Urinary bladder (tissue), 4 donors: ENCODE data around the gene LRRC2. TPM values are rescaled to one million over a fixed set of nuclear protein-coding genes. Genes with fewer than 3 reads are reported as not detected.
A peak's percentile ranks its signal among the peaks of the same experiment; 100 is the strongest.
"Not testable (repeated sequence)": the region's sequence is repeated elsewhere in the genome, so short reads cannot be mapped to it uniquely, and the experiment has no call there.

Experiments
- DNase-seq: peaks from one replicate; pipeline ENCODE4 v3.0.0-alpha.2; 2015; ENCODE audit errors: extremely low spot score
- H3K27ac ChIP-seq: one replicate; pipeline ENCODE4 v1.5.1; 2013; ENCODE audit warnings: low read depth, mild to moderate bottlenecking, moderate library complexity
- H3K36me3 ChIP-seq: one replicate; pipeline ENCODE4 v1.6.1; 2013; ENCODE audit warnings: mild to moderate bottlenecking, moderate library complexity; ENCODE audit not compliant: insufficient read depth
- H3K4me1 ChIP-seq: one replicate; pipeline ENCODE4 v1.6.1; 2013; ENCODE audit warnings: mild to moderate bottlenecking, moderate library complexity; ENCODE audit not compliant: insufficient read depth
- H3K4me3 ChIP-seq: one replicate; pipeline ENCODE4 v1.5.1; 2013; ENCODE audit warnings: low read depth, low read length
- WGBS: extraction: QIAGEN DNeasy Blood & Tissue Kit; methylation state at CpG from one replicate; pipeline ENCODE4 v1.1.7; 2013; 5-methylcytosine and 5-hydroxymethylcytosine counted together
- polyA plus RNA-seq: library from polyadenylated mRNA; stranded (reverse); fragments of 200-250 nt; gene quantifications from one replicate; pipeline ENCODE4 v1.2.3, GENCODE V29; 2013
- total RNA-seq: library from RNA; depleted of rRNA; stranded (reverse); fragments of >200 nt; gene quantifications from one replicate; pipeline ENCODE4 v1.2.3, GENCODE V29; 2014
- donor health status: healthy with polysubstance abuse.
- donor health status: healthy.

Gene LRRC2
- total and polyA plus RNA-seq, 2 donors, result 4.2 to 4.3 TPM

DNA sequence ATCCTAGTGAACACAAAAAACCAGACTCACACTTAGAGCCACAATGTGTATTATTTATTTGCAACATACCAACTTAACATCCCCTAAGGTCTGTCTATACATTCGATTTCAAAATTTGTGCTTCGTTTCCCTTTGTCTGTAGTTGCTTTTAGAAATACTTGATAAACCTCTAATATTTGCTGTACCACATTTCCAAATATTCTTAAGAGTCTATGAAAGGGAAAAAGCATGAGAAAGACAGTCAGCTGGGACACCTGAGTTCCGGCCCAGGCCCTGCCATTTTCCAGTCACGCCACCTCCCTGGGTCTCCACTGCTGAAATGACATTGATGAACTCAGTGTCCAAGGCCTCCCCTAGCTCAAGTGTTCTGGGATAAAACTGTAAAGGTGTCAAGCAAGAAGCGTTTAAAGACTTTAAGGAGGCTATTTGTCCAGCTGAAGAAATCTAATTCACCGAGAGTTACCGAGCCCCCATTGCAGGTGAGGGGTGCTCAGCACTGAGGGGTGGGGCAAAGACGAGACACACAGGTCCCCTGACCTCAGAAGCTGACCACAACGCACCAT is 26.6 kb downstream of the LRRC2 start:
- 91% methylated on average over 9 of the region's 9 CpGs for WGBS
- Histone ChIP-seq H3K27ac (peak overlapping the region; percentile 62), H3K4me1 (peaks cover 1% of the 10 kb centered on the region), H3K36me3 (no peaks in the 10 kb centered on the region), H3K4me3 (no peak overlapping the region)
- no peak for DNase-seq

DNA sequence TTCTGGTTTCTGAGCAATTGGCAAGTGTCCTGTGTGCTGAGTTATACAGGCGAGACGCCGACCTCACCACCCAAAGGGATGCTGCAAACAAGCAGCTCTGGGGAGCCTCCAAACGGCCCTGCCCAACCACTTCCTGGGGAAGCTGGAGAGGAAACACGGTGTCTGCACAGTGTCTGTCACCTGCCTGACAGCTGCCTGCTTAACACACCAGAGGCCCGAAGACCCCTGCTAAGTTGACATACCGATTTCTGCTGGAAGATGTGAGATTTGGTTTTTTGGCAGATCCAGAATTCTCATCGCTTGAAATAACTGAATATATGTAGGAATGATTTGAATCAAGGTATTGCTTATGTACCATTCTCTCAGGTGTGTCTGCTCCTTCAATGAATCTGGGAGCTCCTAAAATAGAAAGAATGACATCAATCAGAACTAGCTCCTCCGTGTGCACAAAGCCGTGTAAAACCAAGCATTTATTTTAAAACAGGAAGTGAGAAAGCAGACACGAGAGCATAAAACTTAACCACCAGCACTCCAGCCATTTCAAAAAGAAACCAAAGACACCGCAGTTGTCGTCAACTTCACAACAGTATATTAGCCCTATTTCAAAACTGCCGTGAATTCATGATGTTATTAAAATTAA is 27.2 kb downstream of the LRRC2 start:
- Histone ChIP-seq H3K27ac (no peak overlapping the region), H3K4me1 (peaks cover 1% of the 10 kb centered on the region), H3K4me3 (no peak overlapping the region), H3K36me3 (no peaks in the 10 kb centered on the region)
- no peak for DNase-seq
- WGBS, result 36% methylated on average over 14 of the region's 14 CpGs

DNA sequence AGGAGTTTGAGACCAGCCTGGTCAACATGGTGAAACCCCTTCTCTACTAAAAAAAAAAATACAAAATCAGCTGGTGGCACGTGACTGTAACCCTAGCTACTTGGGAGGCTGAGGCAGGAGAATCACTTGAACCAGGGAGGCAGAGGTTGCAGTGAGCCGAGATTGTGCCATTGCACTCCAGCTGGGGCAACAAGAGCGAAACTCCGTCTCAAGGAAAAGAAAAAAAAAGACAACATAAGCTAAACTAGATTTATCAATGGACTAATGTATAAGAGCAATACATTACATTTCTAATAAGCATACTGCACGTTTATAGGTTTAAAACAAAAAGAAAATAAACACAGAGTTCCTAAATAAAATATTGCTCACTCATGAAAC is 27.7 kb downstream of the LRRC2 start:
- H3K27ac ChIP-seq, H3K4me3 ChIP-seq, H3K36me3 ChIP-seq, H3K4me1 ChIP-seq, DNase-seq: not testable (repeated sequence)
- WGBS, result 68% methylated on average over 5 of the region's 5 CpGs

DNA sequence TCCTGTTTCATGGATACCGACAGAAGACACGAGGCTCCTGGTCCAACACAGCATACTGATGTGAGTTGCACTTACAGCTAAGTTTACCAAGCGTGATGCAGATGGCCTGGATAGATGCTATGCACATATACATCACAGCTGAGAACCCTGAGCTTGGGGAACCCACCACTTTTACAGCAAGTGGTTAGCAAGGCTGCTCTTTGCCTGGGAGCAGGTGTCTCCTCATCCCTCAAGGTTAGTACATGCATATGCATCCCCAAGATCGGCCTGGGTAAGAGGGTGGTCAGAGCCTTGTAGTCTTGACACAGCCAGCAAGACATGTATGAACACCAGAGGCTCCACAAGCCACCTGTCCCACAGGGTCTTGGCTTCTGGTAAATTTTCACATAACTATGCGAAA is 28.3 kb downstream of the LRRC2 start:
- no peak for DNase-seq
- Histone ChIP-seq H3K4me1 (peaks cover 1% of the 10 kb centered on the region), H3K4me3 (no peak overlapping the region), H3K36me3 (no peaks in the 10 kb centered on the region), H3K27ac (no peak overlapping the region)
- WGBS, result 92% methylated on average over 5 of the region's 5 CpGs

DNA sequence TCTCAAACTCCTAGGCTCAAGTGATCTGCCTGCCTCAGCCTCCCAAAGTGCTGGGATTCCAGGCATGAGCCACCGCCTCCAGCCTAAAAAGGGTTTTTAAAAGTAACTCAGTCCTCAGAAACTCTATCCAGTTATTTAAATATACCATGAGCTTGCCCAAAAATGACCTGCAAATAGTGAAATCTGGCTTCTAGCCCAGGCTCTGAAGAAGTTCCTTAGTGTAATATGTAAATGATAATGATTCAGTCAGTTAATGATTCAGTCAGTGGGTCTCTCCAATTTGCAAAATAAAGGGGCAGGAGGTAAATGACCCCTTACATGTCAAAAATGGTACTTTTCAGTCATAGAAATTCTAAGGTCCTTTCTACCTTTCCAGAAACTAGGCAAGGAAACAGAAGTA is 28.8 kb downstream of the LRRC2 start:
- Histone ChIP-seq H3K4me3 (no peak overlapping the region), H3K36me3 (no peaks in the 10 kb centered on the region), H3K4me1 (no peaks in the 10 kb centered on the region), H3K27ac (no peak overlapping the region)
- DNase-seq, result no peak
- 98% methylated on average over 1 of the region's 1 CpG for WGBS

DNA sequence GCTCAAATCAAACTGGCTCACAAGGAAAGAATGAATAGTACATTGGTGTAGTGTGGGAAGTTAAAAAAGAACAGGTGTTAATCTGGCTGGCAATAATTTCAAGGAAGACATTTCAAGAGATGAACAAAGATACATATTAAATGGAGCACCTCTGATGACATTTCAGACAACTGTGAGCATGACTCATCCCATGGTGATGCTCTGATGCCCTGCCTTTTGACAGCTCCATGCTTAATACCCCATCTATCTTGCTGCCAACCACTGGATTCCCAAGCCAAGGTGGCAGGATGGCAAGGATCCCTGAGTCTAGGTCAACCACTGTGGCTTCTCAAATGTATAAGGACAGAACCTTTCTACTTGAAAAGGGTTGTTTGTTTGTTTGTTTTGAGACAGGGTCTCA is 29.3 kb downstream of the LRRC2 start:
- DNase-seq, result no peak
- Histone ChIP-seq H3K4me1 (no peaks in the 10 kb centered on the region), H3K27ac (no peak overlapping the region), H3K4me3 (no peak overlapping the region), H3K36me3 (no peaks in the 10 kb centered on the region)

DNA sequence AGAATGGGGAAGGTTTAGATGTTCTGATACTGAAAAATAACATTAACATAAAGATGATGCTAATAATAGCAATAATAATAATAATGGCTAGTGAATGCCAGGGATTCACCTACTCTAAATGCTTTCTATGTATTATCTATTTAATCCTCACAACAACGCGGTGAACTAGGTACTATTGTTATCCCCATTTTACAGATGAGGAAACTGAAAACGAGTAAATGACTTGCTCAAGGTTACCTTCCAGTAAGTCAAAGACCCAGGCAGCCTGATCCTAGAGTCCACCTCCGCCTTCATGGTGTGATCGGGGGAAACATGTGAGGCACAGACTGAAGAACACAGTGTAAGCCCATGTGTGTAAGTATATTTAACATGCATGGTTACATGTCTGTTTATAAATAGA is 30.4 kb downstream of the LRRC2 start:
- no peak for DNase-seq

DNA sequence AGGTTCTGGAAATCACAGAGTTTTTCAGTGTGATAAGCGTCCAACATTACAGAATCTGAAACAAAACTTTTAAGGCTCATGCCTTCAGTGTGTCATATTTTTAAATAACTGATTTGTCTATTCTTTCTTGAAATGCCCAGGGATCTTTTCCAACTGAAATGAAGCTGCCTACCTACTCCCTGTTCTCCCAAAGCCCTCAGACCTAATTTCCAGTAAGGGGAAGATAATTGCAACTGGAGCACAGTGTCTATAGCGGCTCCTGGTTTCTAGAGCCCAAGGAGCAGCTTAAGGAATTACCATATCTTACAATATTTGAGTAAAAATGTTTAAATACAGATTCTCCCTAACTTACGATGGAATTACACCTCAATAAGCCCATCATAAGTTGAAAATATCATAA is 33.0 kb downstream of the LRRC2 start:
- Histone ChIP-seq H3K4me3 (no peak overlapping the region), H3K4me1 (no peaks in the 10 kb centered on the region), H3K27ac (no peak overlapping the region), H3K36me3 (no peaks in the 10 kb centered on the region)
- DNase-seq, result no peak
- WGBS, result 84% methylated on average over 3 of the region's 3 CpGs

More for the DNA sequence above, 30.4 kb downstream of the LRRC2 start:
- Histone ChIP-seq H3K4me1 (no peaks in the 10 kb centered on the region), H3K36me3 (no peaks in the 10 kb centered on the region), H3K27ac (no peak overlapping the region), H3K4me3 (no peak overlapping the region)
- WGBS, result 96% methylated on average over 5 of the region's 5 CpGs

DNA sequence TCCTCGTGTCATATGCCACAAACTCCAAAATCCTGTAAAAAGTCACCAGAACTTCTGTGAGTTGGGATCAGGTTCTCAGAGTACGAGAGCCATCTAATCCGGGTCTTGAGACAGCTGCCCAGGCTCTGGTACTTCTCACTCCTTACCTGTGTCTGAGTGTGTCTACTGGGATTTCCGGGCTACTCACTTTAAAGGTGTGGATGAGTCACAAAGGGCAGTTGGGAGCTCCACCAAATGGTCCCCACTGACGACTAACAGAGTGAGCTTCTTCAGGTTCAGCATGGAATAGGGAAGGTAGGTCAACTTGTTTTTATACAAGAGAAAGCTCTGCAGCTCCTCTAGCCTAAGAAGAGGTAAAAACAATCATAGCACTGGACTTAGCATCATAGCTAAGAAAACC is 38.9 kb downstream of the LRRC2 start:
- H3K27ac ChIP-seq, result no peak overlapping the region
- 85% methylated on average over 5 of the region's 5 CpGs for WGBS
- H3K4me1 ChIP-seq, result no peaks in the 10 kb centered on the region
- no peak overlapping the region for H3K4me3 ChIP-seq
- H3K36me3 ChIP-seq, result no peaks in the 10 kb centered on the region
- DNase-seq, result no peak

DNA sequence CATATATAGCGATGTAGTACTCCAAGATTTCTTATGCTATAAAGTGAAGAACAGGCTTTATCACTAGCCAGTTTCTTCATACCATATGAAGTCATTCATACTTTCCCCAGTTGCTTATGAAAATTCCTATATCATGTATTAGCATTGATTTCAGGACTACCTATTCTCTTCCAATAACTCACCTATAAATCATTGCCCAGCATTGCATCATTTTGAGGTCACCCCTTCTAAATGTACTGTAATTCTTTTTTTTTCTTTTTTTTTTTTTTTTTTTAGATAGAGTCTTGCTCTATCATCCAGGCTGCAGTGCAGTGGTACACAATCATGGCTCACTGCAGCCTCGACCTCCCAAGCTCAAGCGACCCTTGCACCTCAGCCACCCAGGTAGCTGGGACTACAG is 41.3 kb downstream of the LRRC2 start:
- Histone ChIP-seq H3K4me3 (no peak overlapping the region), H3K36me3 (no peaks in the 10 kb centered on the region), H3K27ac (no peak overlapping the region), H3K4me1 (no peaks in the 10 kb centered on the region)
- 96% methylated on average over 3 of the region's 3 CpGs for WGBS
- DNase-seq, result no peak

DNA sequence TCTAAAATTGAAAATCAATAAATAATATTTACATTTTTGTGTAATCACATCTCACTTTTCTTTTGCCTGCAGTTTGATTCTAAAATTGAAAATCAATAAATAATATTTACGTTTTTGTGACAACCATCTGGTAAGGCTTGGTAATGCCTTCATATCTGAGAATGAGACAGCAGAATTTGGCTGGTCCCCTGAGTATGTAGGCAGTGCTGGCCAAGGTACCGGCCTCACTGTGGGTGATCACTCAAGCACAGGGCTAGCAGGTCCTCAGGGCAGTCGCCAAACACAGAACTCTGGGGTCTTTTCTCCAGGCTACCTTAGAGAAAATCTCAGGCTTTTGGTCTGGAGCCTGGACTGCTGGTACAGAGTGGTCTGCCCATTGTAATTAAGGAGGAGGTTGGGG is 42.1 kb downstream of the LRRC2 start:
- no peaks in the 10 kb centered on the region for H3K36me3 ChIP-seq
- 80% methylated on average over 3 of the region's 3 CpGs for WGBS
- H3K4me3 ChIP-seq, result no peak overlapping the region
- H3K27ac ChIP-seq, result no peak overlapping the region
- DNase-seq, result no peak
- no peaks in the 10 kb centered on the region for H3K4me1 ChIP-seq

DNA sequence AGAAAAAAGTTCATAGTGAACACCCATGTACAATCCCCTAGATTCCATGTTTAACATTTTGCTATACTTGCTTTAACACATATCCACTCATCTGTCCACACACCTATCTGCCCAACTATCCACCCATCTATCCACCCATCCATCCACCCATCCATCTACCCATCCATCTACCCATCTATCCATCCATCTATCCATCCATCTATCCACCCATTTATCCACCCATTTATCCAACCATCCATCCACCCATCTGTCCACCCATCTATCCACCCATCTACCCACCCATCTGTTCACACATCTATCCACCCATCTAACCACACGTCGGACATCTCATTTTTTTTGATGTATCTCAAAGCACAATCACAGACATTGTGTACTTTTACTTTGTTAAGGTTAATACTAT is 42.5 kb downstream of the LRRC2 start:
- Histone ChIP-seq H3K36me3 (no peaks in the 10 kb centered on the region), H3K4me1 (no peaks in the 10 kb centered on the region), H3K4me3 (no peak overlapping the region), H3K27ac (no peak overlapping the region)
- no peak for DNase-seq
- WGBS, result 93% methylated on average over 2 of the region's 2 CpGs

DNA sequence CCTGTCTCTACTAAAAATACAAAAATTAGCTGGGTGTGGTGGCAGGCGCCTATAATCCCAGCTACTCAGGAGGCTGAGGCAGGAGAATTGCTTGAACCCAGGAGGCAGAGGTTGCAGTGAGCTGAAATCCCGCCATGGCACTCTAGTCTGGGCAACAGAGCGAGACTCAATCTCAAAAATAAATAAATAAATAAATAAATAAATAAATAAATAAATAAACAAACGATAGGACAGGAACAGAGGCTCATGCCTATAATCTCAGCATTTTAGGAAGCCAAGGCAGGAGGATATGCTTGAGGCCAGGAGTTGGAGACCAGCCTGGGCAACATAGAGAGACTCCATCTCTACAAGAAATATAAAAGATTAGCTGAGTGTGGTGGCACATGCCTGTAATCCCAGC is 43.9 kb downstream of the LRRC2 start:
- H3K27ac ChIP-seq, H3K4me3 ChIP-seq, H3K4me1 ChIP-seq, H3K36me3 ChIP-seq, DNase-seq: not testable (repeated sequence)
- 87% methylated on average over 4 of the region's 4 CpGs for WGBS

DNA sequence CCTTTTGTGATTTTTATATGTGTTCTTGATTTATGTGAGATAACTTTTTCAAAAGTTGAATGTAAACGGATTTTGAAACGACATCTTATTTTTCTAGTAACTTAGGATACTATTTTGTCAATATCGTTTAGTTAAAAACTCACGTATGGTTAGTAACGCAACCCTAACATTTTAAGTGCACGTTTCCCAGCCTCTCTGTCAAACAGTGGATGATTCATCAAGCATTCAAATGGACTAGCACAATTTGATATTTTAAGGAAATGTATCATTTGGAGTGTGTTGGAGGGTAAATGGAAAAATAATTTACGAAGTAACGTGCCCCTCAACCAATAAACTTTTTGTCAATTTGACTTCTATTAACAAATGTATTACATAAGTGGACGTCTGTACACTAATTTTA is 45.0 kb downstream of the LRRC2 start:
- H3K4me3 ChIP-seq, result no peak overlapping the region
- no peaks in the 10 kb centered on the region for H3K36me3 ChIP-seq
- 87% methylated on average over 9 of the region's 9 CpGs for WGBS

DNA sequence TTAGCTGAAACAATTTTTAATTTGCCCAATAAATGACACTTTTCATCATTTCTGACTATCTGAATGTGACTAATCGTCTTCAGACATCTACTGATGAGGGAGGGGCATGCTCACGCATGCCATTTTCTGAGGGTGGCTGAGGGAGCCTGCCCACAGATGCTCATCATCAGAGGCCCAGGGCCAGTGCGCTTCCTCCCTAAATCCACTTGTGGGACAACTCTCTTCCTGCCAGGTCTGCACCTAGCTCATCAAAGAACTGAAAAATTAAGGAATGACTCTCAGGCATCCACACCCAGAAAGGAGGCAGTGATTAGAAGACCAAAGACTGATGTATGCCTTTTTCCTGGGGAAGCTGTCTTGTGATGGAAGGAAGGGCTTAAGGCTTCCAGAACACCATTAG is 45.6 kb downstream of the LRRC2 start:
- Histone ChIP-seq H3K4me3 (no peak overlapping the region), H3K27ac (no peak overlapping the region), H3K36me3 (no peaks in the 10 kb centered on the region), H3K4me1 (no peaks in the 10 kb centered on the region)
- 92% methylated on average over 3 of the region's 3 CpGs for WGBS
- DNase-seq, result no peak

More for the DNA sequence above, 45.0 kb downstream of the LRRC2 start:
- no peaks in the 10 kb centered on the region for H3K4me1 ChIP-seq
- no peak for DNase-seq
- H3K27ac ChIP-seq, result no peak overlapping the region
